GM19372 (cell line): ENCODE results near the gene RNF41.
A peak's percentile ranks its signal among the peaks of the same experiment; 100 is the strongest.
"Not testable (repeated sequence)": the region's sequence is repeated elsewhere in the genome, so short reads cannot be mapped to it uniquely, and the experiment has no call there.

Source experiments
- ATAC-seq: cut with Tn5 transposase; IDR thresholded peaks from one replicate; pipeline ENCODE4 v1.9.1; 2021; ENCODE audit warnings: mild to moderate bottlenecking, low read depth, moderate library complexity; ENCODE audit not compliant: unreplicated experiment

RNF41 gene

GRCh38 chr12:56219840-56220239 lies 1.9 kb downstream of the RNF41 start:
- no peak for ATAC-seq

GRCh38 chr12:56216461-56216860 lies 5.3 kb downstream of the RNF41 start:
- ATAC-seq, result no peak

- no peak for ATAC-seq
These were observed 7.8 kb downstream of the RNF41 start for GRCh38 chr12:56213878-56214277.

GRCh38 chr12:56212361-56212760 lies 9.4 kb downstream of the RNF41 start:
- ATAC-seq, result no peak

- no peak for ATAC-seq
These were observed 13.7 kb downstream of the RNF41 start for GRCh38 chr12:56208006-56208405.

GRCh38 chr12:56206452-56207166 lies 15.1 kb downstream of the RNF41 start:
- ATAC-seq, result no peak

GRCh38 chr12:56205445-56205844 lies 16.3 kb downstream of the RNF41 start:
- ATAC-seq, result no peak

- no peak for ATAC-seq
These were observed 17.4 kb downstream of the RNF41 start for GRCh38 chr12:56204275-56204674.

GRCh38 chr12:56202838-56203237 lies 18.9 kb downstream of the RNF41 start:
- ATAC-seq, result no peak

GRCh38 chr12:56202366-56202765 lies 19.4 kb downstream of the RNF41 start:
- no peak for ATAC-seq

GRCh38 chr12:56198836-56199235 lies 22.9 kb downstream of the RNF41 start:
- no peak for ATAC-seq

- ATAC-seq, result no peak
These were observed 23.6 kb downstream of the RNF41 start for GRCh38 chr12:56197921-56198635.

GRCh38 chr12:56196818-56197550 lies 24.7 kb downstream of the RNF41 start:
- ATAC-seq, result not testable (repeated sequence)

- no peak for ATAC-seq
These were observed 28.6 kb downstream of the RNF41 start for GRCh38 chr12:56193025-56193578.

- ATAC-seq, result no peak
These were observed 29.1 kb downstream of the RNF41 start for GRCh38 chr12:56192582-56192981.

- ATAC-seq, result no peak
These were observed 31.0 kb downstream of the RNF41 start for GRCh38 chr12:56190695-56191155.

GRCh38 chr12:56189918-56190694 lies 31.6 kb downstream of the RNF41 start:
- peak; percentile 15 for ATAC-seq

- ATAC-seq, result peak; percentile 69
These were observed 32.4 kb downstream of the RNF41 start, which contains the start of gene SMARCC2 for GRCh38 chr12:56189099-56189917. Gene SMARCC2, minus strand, starts transcription at chr12:56189483. Its CDS starts 22 bp downstream, at chr12:56189461.

- no peak for ATAC-seq
These were observed 33.0 kb downstream of the RNF41 start for GRCh38 chr12:56188778-56189098.
